Body of pancreas (tissue), 4 donors: ENCODE results near the gene IRAK1BP1.

Source experiments
- CTCF ChIP-seq, 7 experiments: fragments of 450-650 bp in 4 of 7; fragments of 200-600 bp in 3 of 7; sonication (generic) in 3 of 7; IDR thresholded peaks; one replicate each; pipeline ENCODE4 v1.5.1; 2016 to 2019; ENCODE audit warnings: antibody characterized with exemption in 7 of 7
- POLR2A ChIP-seq, 3 donors: fragments of 450-650 bp; IDR thresholded peaks; one replicate each; pipeline ENCODE4 v1.6.1; 2016; ENCODE audit warnings: antibody characterized with exemption in 3 of 3, mild to moderate bottlenecking in 2 of 3

- TF ChIP-seq CTCF (IDR thresholded peaks at IDR 0.05) (no peak), POLR2A (IDR thresholded peaks at IDR 0.05) (no peak)
Measured at GRCh38 chr6:78832091-78832808, 35.1 kb upstream of the IRAK1BP1 start.
